Measurements from ENCODE around the gene ALX1.

Gene ALX1

GRCh38 chr12:85273381-85274314 is 6.4 kb upstream of the ALX1 start:
- Histone ChIP-seq H3K23ac (ENCODE audit: low read depth, low read length, poor library complexity) (no peak overlapping the region), H3K27me3 (ENCODE audit: control insufficient read depth in 3 of 3, insufficient read depth in 3 of 3, low read depth in 1 of 3, low read length in 3 of 3) (peaks cover 20 to 49% (median 48%) of the 10 kb centered on the region in 3 experiments)

GRCh38 chr12:85274315-85274651 is 5.7 kb upstream of the ALX1 start:
- Histone ChIP-seq H2BK12ac (ENCODE audit: low read length) (no peak overlapping the region), H3K79me1 (ENCODE audit: low read depth, low read length) (no peaks in the 10 kb centered on the region), H2BK5ac (ENCODE audit: low read length) (no peak overlapping the region), H2AFZ (ENCODE audit: low read length) (no peak overlapping the region), H3K4ac (ENCODE audit: low read length) (no peak overlapping the region), H3K4me3 (ENCODE audit: low read length in 2 of 2) (no peak overlapping the region), H3K9ac (ENCODE audit: low read depth, low read length, poor library complexity) (no peak overlapping the region), H2BK15ac (ENCODE audit: low read length) (no peak overlapping the region), H3K18ac (ENCODE audit: low read length) (no peak overlapping the region), H2BK120ac (ENCODE audit: low read depth, low read length) (no peak overlapping the region), H3K23ac (ENCODE audit: low read depth, low read length, poor library complexity) (no peak overlapping the region), H4K91ac (ENCODE audit: low read depth, low read length, poor library complexity) (no peak overlapping the region), H3K9me3 (replicated peaks in 1 of 2; ENCODE audit: control insufficient read depth in 2 of 2, insufficient read depth in 1 of 2, low read depth in 1 of 2, low read length in 2 of 2) (peaks cover 0 to 4% of the 10 kb centered on the region in 2 donors), H3K4me1 (ENCODE audit: control insufficient read depth in 2 of 2, insufficient read depth in 1 of 2, low read depth in 1 of 2, low read length in 2 of 2) (peaks cover 0 to 7% of the 10 kb centered on the region in 2 donors), H4K8ac (ENCODE audit: low read depth, low read length) (no peak overlapping the region), H3K14ac (ENCODE audit: low read length) (no peak overlapping the region), H3K36me3 (replicated peaks in 1 of 2; ENCODE audit: control insufficient read depth in 2 of 2, insufficient read depth in 2 of 2, low read length in 2 of 2) (no peaks in the 10 kb centered on the region), H2AK5ac (ENCODE audit: low read depth, low read length) (no peak overlapping the region), H3K4me2 (ENCODE audit: insufficient read depth, low read length, poor library complexity, severe bottlenecking) (no peak overlapping the region), H3K27me3 (ENCODE audit: control insufficient read depth in 3 of 3, insufficient read depth in 3 of 3, low read depth in 1 of 3, low read length in 3 of 3) (peaks cover 20 to 55% (median 53%) of the 10 kb centered on the region in 3 experiments), H3K27ac (replicated peaks; ENCODE audit: low read length) (no peak overlapping the region)
- DNase-seq (ENCODE audit: low spot score): peak; percentile 2
- no CpG with 5 or more reads among the region's 8 CpGs for WGBS, 2 donors (ENCODE audit: extremely low coverage in 2 of 2, insufficient read length in 2 of 2, insufficient replicate concordance in 1 of 2)

More at GRCh38 chr12:85273381-85274314, 6.4 kb upstream of the ALX1 start:
- no peak overlapping the region for H3K27ac ChIP-seq (replicated peaks; ENCODE audit: low read length)
- H3K4ac ChIP-seq (ENCODE audit: low read length): no peak overlapping the region
- H3K9me3 ChIP-seq (replicated peaks in 1 of 2; ENCODE audit: control insufficient read depth in 2 of 2, insufficient read depth in 1 of 2, low read depth in 1 of 2, low read length in 2 of 2): peaks cover 0 to 4% of the 10 kb centered on the region in 2 donors
- H3K4me1 ChIP-seq (ENCODE audit: control insufficient read depth in 2 of 2, insufficient read depth in 1 of 2, low read depth in 1 of 2, low read length in 2 of 2): peaks cover 0 to 5% of the 10 kb centered on the region in 2 donors
- H3K4me2 ChIP-seq (ENCODE audit: insufficient read depth, low read length, poor library complexity, severe bottlenecking): peak overlapping the region; percentile 27
- WGBS, 2 donors (ENCODE audit: extremely low coverage in 2 of 2, insufficient read length in 2 of 2, insufficient replicate concordance in 1 of 2): no CpG with 5 or more reads among the region's 37 CpGs
- H3K18ac ChIP-seq (ENCODE audit: low read length): no peak overlapping the region
- no peak overlapping the region for H4K91ac ChIP-seq (ENCODE audit: low read depth, low read length, poor library complexity)
- no peaks in the 10 kb centered on the region for H3K79me1 ChIP-seq (ENCODE audit: low read depth, low read length)
- H2BK12ac ChIP-seq (ENCODE audit: low read length): no peak overlapping the region
- H2AK5ac ChIP-seq (ENCODE audit: low read depth, low read length): no peak overlapping the region
- H4K8ac ChIP-seq (ENCODE audit: low read depth, low read length): no peak overlapping the region
- H3K14ac ChIP-seq (ENCODE audit: low read length): no peak overlapping the region
- H2BK5ac ChIP-seq (ENCODE audit: low read length): no peak overlapping the region
- no peak overlapping the region for H3K9ac ChIP-seq (ENCODE audit: low read depth, low read length, poor library complexity)
- H2BK120ac ChIP-seq (ENCODE audit: low read depth, low read length): no peak overlapping the region
- H3K4me3 ChIP-seq (ENCODE audit: low read length in 2 of 2): no peak overlapping the region
- no peaks in the 10 kb centered on the region for H3K36me3 ChIP-seq (replicated peaks in 1 of 2; ENCODE audit: control insufficient read depth in 2 of 2, insufficient read depth in 2 of 2, low read length in 2 of 2)
- H2AFZ ChIP-seq (ENCODE audit: low read length): no peak overlapping the region
- DNase-seq (ENCODE audit: low spot score): peak; percentile 39
- no peak overlapping the region for H2BK15ac ChIP-seq (ENCODE audit: low read length)

- peaks cover 0 to 7% of the 10 kb centered on the region in 2 donors for H3K4me1 ChIP-seq (ENCODE audit: control insufficient read depth in 2 of 2, insufficient read depth in 1 of 2, low read depth in 1 of 2, low read length in 2 of 2)
- no peak overlapping the region for H3K9ac ChIP-seq (ENCODE audit: low read depth, low read length, poor library complexity)
- WGBS, 2 donors (ENCODE audit: extremely low coverage in 2 of 2, insufficient read length in 2 of 2, insufficient replicate concordance in 1 of 2): no CpG with 5 or more reads among the region's 2 CpGs
- H3K36me3 ChIP-seq (replicated peaks in 1 of 2; ENCODE audit: control insufficient read depth in 2 of 2, insufficient read depth in 2 of 2, low read length in 2 of 2): no peaks in the 10 kb centered on the region
- H2AFZ ChIP-seq (ENCODE audit: low read length): no peak overlapping the region
- DNase-seq (ENCODE audit: low spot score): peak; percentile 5
- no peak overlapping the region for H2BK12ac ChIP-seq (ENCODE audit: low read length)
- peaks cover 20 to 60% (median 54%) of the 10 kb centered on the region in 3 experiments for H3K27me3 ChIP-seq (ENCODE audit: control insufficient read depth in 3 of 3, insufficient read depth in 3 of 3, low read depth in 1 of 3, low read length in 3 of 3)
- H2BK120ac ChIP-seq (ENCODE audit: low read depth, low read length): no peak overlapping the region
- no peak overlapping the region for H3K4ac ChIP-seq (ENCODE audit: low read length)
- H3K4me2 ChIP-seq (ENCODE audit: insufficient read depth, low read length, poor library complexity, severe bottlenecking): no peak overlapping the region
- H3K18ac ChIP-seq (ENCODE audit: low read length): no peak overlapping the region
- H4K91ac ChIP-seq (ENCODE audit: low read depth, low read length, poor library complexity): no peak overlapping the region
- H2BK5ac ChIP-seq (ENCODE audit: low read length): no peak overlapping the region
- H3K4me3 ChIP-seq (ENCODE audit: low read length in 2 of 2): no peak overlapping the region
- H3K9me3 ChIP-seq (replicated peaks in 1 of 2; ENCODE audit: control insufficient read depth in 2 of 2, insufficient read depth in 1 of 2, low read depth in 1 of 2, low read length in 2 of 2): peaks cover 0 to 4% of the 10 kb centered on the region in 2 donors
- no peak overlapping the region for H3K27ac ChIP-seq (replicated peaks; ENCODE audit: low read length)
- H4K8ac ChIP-seq (ENCODE audit: low read depth, low read length): no peak overlapping the region
- no peaks in the 10 kb centered on the region for H3K79me1 ChIP-seq (ENCODE audit: low read depth, low read length)
- H2AK5ac ChIP-seq (ENCODE audit: low read depth, low read length): no peak overlapping the region
- H2BK15ac ChIP-seq (ENCODE audit: low read length): no peak overlapping the region
- no peak overlapping the region for H3K14ac ChIP-seq (ENCODE audit: low read length)
- no peak overlapping the region for H3K23ac ChIP-seq (ENCODE audit: low read depth, low read length, poor library complexity)
These were observed 4.6 kb upstream of the ALX1 start for GRCh38 chr12:85275374-85275773.

- Histone ChIP-seq H3K18ac (ENCODE audit: low read length) (no peak overlapping the region), H3K9me3 (replicated peaks in 1 of 2; ENCODE audit: control insufficient read depth in 2 of 2, insufficient read depth in 1 of 2, low read depth in 1 of 2, low read length in 2 of 2) (peaks cover 0 to 4% of the 10 kb centered on the region in 2 donors), H3K4me1 (ENCODE audit: control insufficient read depth in 2 of 2, insufficient read depth in 1 of 2, low read depth in 1 of 2, low read length in 2 of 2) (peaks cover 0 to 7% of the 10 kb centered on the region in 2 donors), H2BK15ac (ENCODE audit: low read length) (no peak overlapping the region), H3K79me1 (ENCODE audit: low read depth, low read length) (no peaks in the 10 kb centered on the region), H3K4me2 (ENCODE audit: insufficient read depth, low read length, poor library complexity, severe bottlenecking) (no peak overlapping the region), H3K23ac (ENCODE audit: low read depth, low read length, poor library complexity) (no peak overlapping the region), H2AK5ac (ENCODE audit: low read depth, low read length) (no peak overlapping the region), H3K14ac (ENCODE audit: low read length) (no peak overlapping the region), H3K9ac (ENCODE audit: low read depth, low read length, poor library complexity) (no peak overlapping the region), H4K8ac (ENCODE audit: low read depth, low read length) (no peak overlapping the region), H3K27ac (replicated peaks; ENCODE audit: low read length) (no peak overlapping the region), H3K36me3 (replicated peaks in 1 of 2; ENCODE audit: control insufficient read depth in 2 of 2, insufficient read depth in 2 of 2, low read length in 2 of 2) (no peaks in the 10 kb centered on the region), H3K27me3 (ENCODE audit: control insufficient read depth in 3 of 3, insufficient read depth in 3 of 3, low read depth in 1 of 3, low read length in 3 of 3) (peaks cover 20 to 60% (median 58%) of the 10 kb centered on the region in 3 experiments), H2BK5ac (ENCODE audit: low read length) (no peak overlapping the region), H3K4ac (ENCODE audit: low read length) (no peak overlapping the region), H4K91ac (ENCODE audit: low read depth, low read length, poor library complexity) (no peak overlapping the region), H3K4me3 (ENCODE audit: low read length in 2 of 2) (no peak overlapping the region), H2BK120ac (ENCODE audit: low read depth, low read length) (no peak overlapping the region), H2BK12ac (ENCODE audit: low read length) (no peak overlapping the region), H2AFZ (ENCODE audit: low read length) (no peak overlapping the region)
- no CpG with 5 or more reads among the region's 3 CpGs for WGBS, 2 donors (ENCODE audit: extremely low coverage in 2 of 2, insufficient read length in 2 of 2, insufficient replicate concordance in 1 of 2)
- DNase-seq (ENCODE audit: low spot score): no peak
These were observed 2.8 kb upstream of the ALX1 start for GRCh38 chr12:85277191-85277590.

Data from neuronal stem cell (in vitro differentiated cells).